GM18951 (cell line): ENCODE measurements around the gene KIR3DL2.
"Not testable (repeated sequence)": the region's sequence is repeated elsewhere in the genome, so short reads cannot be mapped to it uniquely, and the experiment has no call there.

Experiments used
- POLR2A ChIP-seq: IDR thresholded peaks from 4 replicates; pipeline ENCODE4 v1.6.1; 2011; ENCODE audit warnings: mild to moderate bottlenecking; ENCODE audit not compliant: insufficient read length, insufficient read depth; ENCODE audit errors: extremely low read depth
- in situ Hi-C: fragments of 300-500 bp; cut with MboI; formaldehyde crosslinking; loops from one replicate; pipeline ENCODE4 v1.12.0; 2022; ENCODE audit warnings: low sequenced_read_pairs, mixed read lengths, inconsistent platforms; ENCODE audit not compliant: unreplicated experiment

The KIR3DL2 gene

GRCh38 chr19:54893406-54893805, 43.2 kb downstream of the KIR3DL2 start:
- TF ChIP-seq POLR2A: no peak
- in situ Hi-C loops: loop anchor here (25.0 kb wide), 1 partner anchor 519 kb away; the partner anchor contains the start of gene UBE2S

- in situ Hi-C loops: loop anchor here (25.0 kb wide), 1 partner anchor 518 kb away; the partner anchor contains the start of gene UBE2S
Observed at GRCh38 chr19:54894106-54894505, 43.9 kb downstream of the KIR3DL2 start.

DNA sequence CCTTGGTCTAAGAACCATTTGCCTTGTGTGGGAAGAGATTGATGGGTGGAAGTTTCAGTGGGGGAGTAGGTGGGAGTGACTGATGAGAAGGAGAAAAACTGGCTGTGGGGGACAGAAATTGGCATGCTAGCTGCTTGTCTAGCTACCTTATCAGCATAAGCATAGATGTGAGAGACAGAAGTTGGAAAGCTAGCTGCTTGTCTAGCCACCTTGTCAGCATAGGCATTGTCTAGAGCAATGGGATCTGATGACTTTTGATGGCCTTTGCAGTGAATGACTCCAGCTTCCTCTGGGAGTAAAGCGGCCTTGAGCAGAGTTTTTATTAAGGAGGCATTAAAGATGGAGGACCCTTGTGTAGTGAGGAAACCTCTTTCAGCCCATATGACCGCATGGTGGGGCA, 45.8 kb downstream of the KIR3DL2 start:
- in situ Hi-C loops: loop anchor here (25.0 kb wide), 1 partner anchor 516 kb away; the partner anchor contains the start of gene UBE2S
- TF ChIP-seq POLR2A: no peak

- in situ Hi-C loops: loop anchor here (25.0 kb wide), 1 partner anchor 514 kb away; the partner anchor contains the start of gene UBE2S
Observed at GRCh38 chr19:54898685-54899084, 48.4 kb downstream of the KIR3DL2 start.

GRCh38 chr19:54899646-54900045, 49.4 kb downstream of the KIR3DL2 start:
- in situ Hi-C loops: loop anchor here (25.0 kb wide), 1 partner anchor 513 kb away; the partner anchor contains the start of gene UBE2S

DNA sequence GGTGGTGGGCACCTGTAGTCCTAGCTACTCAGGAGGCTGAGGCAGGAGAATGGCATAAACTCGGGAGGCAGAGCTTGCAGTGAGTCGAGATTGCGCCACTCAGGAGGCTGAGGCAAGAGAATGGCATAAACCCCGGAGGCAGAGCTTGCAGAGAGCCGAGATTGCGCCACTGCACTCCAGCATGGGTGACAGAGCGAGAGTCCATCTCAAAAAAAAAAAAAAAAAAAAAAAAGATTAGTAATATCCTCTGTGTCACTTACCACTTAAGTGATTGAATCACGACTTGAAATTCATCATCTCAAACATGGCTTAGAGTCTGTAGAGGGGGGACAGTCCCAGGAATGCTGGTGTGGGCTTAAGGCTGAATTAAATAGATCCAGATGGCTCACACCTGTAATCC, 50.9 kb downstream of the KIR3DL2 start:
- in situ Hi-C loops: not testable (repeated sequence)

- in situ Hi-C loops: no loop called here
- no peak for TF ChIP-seq POLR2A
Observed at GRCh38 chr19:54902061-54902460, 51.8 kb downstream of the KIR3DL2 start.

- TF ChIP-seq POLR2A: no peak
- in situ Hi-C loops: no loop called here
Observed at GRCh38 chr19:54903303-54903702, 53.1 kb downstream of the KIR3DL2 start.

DNA sequence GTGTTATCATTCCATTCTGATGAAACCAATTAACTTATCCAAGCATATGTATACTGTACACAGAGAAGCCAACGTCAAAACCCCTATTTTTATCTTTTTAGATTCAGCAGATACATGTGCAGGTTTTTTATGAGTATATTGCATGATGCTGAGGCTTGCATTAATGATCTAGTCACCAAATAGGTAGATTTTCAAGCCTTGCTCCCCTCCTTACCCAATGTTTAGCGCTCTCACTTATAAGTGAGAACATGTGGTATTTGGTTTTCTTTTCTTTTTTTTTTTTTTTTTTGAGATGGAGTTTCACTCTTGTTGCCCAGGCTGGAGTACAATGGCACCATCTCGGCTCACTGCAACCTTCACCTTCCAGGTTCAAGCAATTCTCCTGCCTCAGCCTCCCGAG, 54.0 kb downstream of the KIR3DL2 start:
- in situ Hi-C loops: not testable (repeated sequence)

- in situ Hi-C loops: no loop called here
- no peak for TF ChIP-seq POLR2A
Observed at GRCh38 chr19:54905421-54905802, 55.2 kb downstream of the KIR3DL2 start.

DNA sequence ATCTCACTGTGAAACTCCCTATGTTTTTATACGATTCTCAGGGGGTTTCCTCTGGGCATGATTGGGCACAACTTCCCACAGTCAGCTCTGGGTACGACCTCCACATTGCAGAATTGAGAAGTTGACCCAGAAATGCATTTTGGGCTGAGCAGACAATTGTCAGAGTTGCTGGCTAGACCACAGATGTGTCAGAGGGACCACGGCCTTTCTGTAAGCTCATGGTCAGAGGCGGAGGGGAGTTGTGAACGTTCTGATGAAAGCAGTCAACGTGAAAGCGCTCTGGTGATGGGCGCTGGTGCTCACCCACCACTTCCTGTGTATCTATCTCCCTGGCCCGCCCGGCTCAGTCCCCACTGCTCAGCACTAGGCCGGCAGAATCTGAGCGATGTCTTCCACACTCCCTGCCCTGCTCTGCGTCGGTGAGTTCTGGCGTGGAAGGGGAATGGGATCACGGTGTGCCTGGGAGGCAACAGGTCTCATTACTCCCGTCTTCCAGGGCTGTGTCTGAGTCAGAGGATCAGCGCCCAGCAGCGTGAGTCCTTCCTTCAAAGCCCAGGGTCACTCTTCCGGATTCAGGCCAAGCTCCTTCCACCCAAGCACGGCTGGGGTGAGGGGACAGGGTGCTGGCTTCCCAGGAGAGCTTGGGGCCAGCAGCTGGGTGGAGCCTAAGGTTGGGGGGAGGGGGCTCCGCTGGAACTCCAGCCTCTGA, 55.7 kb downstream of the KIR3DL2 start, which contains the start of gene NCR1:
Gene NCR1 (plus strand): TSS at position 346 of the 709 bp plus-strand sequence. CDS start 40 bp downstream, at position 386.
- in situ Hi-C loops: no loop called here
- TF ChIP-seq POLR2A: no peak

DNA sequence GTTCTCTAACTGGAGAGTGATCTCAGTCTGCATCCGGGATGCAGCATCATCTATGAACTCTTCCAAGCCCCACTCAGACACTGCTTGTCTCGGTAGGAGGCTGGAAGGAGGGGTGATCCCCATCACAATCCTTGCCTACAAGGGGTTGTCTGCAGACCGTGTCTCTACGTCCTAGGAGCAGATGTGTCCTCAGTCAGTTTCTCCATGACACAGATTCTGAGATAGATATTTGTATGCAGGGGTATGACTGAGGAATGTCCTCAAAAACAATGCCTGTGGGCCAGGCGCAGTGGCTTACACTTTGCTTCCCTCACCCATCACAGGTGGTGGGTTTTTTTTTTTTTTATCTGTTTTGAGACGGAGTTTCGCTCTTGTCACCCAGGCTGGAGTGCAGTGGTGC, 56.6 kb downstream of the KIR3DL2 start:
- no peak for TF ChIP-seq POLR2A
- in situ Hi-C loops: no loop called here

DNA sequence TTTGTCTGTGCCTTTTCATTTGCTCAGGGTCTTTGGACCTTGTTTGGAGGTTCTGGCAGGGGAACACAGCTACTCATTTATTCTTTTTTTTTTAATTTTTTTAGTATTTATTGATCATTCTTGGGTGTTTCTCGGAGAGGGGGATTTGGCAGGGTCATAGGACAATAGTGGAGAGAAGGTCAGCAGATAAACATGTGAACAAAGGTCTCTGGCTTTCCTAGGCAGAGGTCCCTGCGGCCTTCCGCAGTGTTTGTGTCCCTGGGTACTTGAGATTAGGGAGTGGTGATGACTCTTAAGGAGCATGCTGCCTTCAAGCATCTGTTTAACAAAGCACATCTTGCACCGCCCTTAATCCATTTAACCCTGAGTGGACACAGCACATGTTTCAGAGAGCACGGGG, 57.7 kb downstream of the KIR3DL2 start:
- in situ Hi-C loops: not testable (repeated sequence)
